ENCODE results near the gene DCTN3.

DNA sequence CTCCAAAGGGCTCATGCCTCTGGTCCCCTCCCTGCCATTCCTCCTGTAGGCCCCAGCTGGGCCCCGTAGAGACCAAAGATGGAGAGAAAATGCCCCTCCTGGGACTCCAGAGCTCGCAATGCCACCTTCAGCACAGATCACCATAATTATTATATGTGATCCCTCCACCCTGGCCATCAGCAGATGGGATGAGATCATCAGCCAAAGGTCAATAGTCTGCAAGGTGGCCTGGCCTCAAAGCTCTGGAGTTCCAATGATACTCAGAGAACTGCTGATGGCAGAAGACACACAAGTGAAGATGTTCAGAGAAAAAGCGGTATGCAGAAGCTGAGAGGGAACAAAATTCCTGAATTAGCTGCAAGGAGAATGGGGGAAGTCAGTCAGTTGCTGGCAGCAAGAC lies 13.4 kb downstream of the DCTN3 start:
- TF ChIP-seq POLR2A (IDR thresholded peaks at IDR 0.05), result no peak
- TF ChIP-seq, protein P1, sequence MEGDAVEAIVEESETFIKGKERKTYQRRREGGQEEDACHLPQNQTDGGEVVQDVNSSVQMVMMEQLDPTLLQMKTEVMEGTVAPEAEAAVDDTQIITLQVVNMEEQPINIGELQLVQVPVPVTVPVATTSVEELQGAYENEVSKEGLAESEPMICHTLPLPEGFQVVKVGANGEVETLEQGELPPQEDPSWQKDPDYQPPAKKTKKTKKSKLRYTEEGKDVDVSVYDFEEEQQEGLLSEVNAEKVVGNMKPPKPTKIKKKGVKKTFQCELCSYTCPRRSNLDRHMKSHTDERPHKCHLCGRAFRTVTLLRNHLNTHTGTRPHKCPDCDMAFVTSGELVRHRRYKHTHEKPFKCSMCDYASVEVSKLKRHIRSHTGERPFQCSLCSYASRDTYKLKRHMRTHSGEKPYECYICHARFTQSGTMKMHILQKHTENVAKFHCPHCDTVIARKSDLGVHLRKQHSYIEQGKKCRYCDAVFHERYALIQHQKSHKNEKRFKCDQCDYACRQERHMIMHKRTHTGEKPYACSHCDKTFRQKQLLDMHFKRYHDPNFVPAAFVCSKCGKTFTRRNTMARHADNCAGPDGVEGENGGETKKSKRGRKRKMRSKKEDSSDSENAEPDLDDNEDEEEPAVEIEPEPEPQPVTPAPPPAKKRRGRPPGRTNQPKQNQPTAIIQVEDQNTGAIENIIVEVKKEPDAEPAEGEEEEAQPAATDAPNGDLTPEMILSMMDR (IDR thresholded peaks at IDR 0.05), result no peak

Data from vagina (tissue), 2 donors.